Common myeloid progenitor, CD34-positive (primary cell): ENCODE results near the gene PTPRM.

Source experiments
- CTCF ChIA-PET: fragments of 350-600 bp; sonication (Branson Sonifier 250); formaldehyde crosslinking; loops from one replicate; lab custom pipeline; 2021; ENCODE audit warnings: antibody characterized with exemption; lab: Charles Lee
- POLR2A ChIA-PET: fragments of 350-600 bp; sonication (Branson Sonifier 250); formaldehyde crosslinking; loops from one replicate; lab custom pipeline; 2021; ENCODE audit warnings: antibody characterized with exemption; lab: Charles Lee
- DNase-seq, 3 donors: peaks; one replicate each; pipeline versions ENCODE4 v3.0.0 to v3.0.0-alpha.2; 2013
- H3K27ac ChIP-seq, 2 experiments: 1 replicate in 1 of 2; 2 replicates in 1 of 2; pipeline ENCODE4 v1.7.0; 2013; ENCODE audit warnings: inconsistent platforms in 2 of 2, low read length in 2 of 2, mild to moderate bottlenecking in 2 of 2, low read depth in 1 of 2, moderate library complexity in 1 of 2; ENCODE audit not compliant: severe bottlenecking in 2 of 2, insufficient read depth in 1 of 2, poor library complexity in 1 of 2
- H3K27me3 ChIP-seq, 5 experiments: replicated peaks in 2 of 5; 1 replicate in 3 of 5; 2 replicates in 2 of 5; pipeline versions ENCODE4 v1.6.1 to v1.7.0; 2013; ENCODE audit warnings: low read length in 4 of 5, mild to moderate bottlenecking in 2 of 5, moderate library complexity in 2 of 5, inconsistent platforms in 1 of 5; ENCODE audit not compliant: insufficient read depth in 5 of 5, control insufficient read depth in 4 of 5
- H3K36me3 ChIP-seq, 4 experiments: 1 replicate in 2 of 4; 2 replicates in 2 of 4; pipeline versions ENCODE4 v1.6.1 to v1.7.0; 2013; ENCODE audit warnings: low read length in 3 of 4, control low read depth in 1 of 4, mild to moderate bottlenecking in 1 of 4; ENCODE audit not compliant: control insufficient read depth in 4 of 4, insufficient read depth in 4 of 4
- H3K4me1 ChIP-seq, 4 experiments: 1 replicate in 3 of 4; 2 replicates in 1 of 4; pipeline versions ENCODE4 v1.6.1 to v1.7.1; 2013; ENCODE audit warnings: low read length in 3 of 4, mild to moderate bottlenecking in 3 of 4, control low read depth in 1 of 4, inconsistent platforms in 1 of 4, moderate library complexity in 1 of 4; ENCODE audit not compliant: control insufficient read depth in 4 of 4, insufficient read depth in 4 of 4; ENCODE audit errors: control extremely low read depth in 1 of 4
- H3K4me3 ChIP-seq, 7 experiments: 1 replicate in 4 of 7; 2 replicates in 3 of 7; pipeline versions ENCODE4 v1.5.1 to v1.7.0; 2013; ENCODE audit warnings: mild to moderate bottlenecking in 7 of 7, low read length in 6 of 7, moderate library complexity in 6 of 7, inconsistent platforms in 2 of 7, low read depth in 2 of 7, control low read depth in 1 of 7; ENCODE audit not compliant: insufficient read depth in 4 of 7, control insufficient read depth in 1 of 7; ENCODE audit errors: extremely low read depth in 1 of 7
- H3K9me3 ChIP-seq, 5 experiments: 1 replicate in 4 of 5; 2 replicates in 1 of 5; pipeline versions ENCODE4 v1.6.1 to v1.7.1; 2013; ENCODE audit warnings: low read length in 4 of 5, mild to moderate bottlenecking in 2 of 5, inconsistent platforms in 1 of 5, low read depth in 1 of 5, moderate library complexity in 1 of 5; ENCODE audit not compliant: control insufficient read depth in 4 of 5, insufficient read depth in 2 of 5; ENCODE audit errors: control extremely low read depth in 1 of 5
- WGBS: methylation state at CpG from one replicate; pipeline ENCODE4 v1.1.5; 2013; ENCODE audit not compliant: insufficient coverage; 5-methylcytosine and 5-hydroxymethylcytosine counted together

Gene PTPRM

DNA sequence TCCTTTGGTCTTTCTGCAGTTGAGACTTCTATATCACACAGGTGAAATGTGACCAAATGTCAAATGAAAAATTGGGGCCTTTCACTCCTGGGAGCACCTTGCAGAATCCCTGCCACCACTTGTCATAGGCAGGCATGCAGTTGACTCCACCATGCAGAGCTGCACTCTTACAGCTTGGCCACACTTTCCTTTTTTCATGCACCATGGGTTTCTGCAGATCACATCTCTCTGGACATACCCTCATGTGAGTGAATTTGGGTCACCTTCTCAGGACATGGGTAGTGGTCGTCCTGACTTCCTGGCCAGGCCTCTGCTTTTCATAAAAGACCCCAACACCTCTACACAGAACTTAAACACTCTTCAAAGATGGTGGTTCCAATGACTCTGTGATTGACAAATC lies 887.0 kb downstream of the PTPRM start:
- H3K27ac ChIP-seq, result no peak overlapping the region
- POLR2A ChIA-PET, result no interaction called here

DNA sequence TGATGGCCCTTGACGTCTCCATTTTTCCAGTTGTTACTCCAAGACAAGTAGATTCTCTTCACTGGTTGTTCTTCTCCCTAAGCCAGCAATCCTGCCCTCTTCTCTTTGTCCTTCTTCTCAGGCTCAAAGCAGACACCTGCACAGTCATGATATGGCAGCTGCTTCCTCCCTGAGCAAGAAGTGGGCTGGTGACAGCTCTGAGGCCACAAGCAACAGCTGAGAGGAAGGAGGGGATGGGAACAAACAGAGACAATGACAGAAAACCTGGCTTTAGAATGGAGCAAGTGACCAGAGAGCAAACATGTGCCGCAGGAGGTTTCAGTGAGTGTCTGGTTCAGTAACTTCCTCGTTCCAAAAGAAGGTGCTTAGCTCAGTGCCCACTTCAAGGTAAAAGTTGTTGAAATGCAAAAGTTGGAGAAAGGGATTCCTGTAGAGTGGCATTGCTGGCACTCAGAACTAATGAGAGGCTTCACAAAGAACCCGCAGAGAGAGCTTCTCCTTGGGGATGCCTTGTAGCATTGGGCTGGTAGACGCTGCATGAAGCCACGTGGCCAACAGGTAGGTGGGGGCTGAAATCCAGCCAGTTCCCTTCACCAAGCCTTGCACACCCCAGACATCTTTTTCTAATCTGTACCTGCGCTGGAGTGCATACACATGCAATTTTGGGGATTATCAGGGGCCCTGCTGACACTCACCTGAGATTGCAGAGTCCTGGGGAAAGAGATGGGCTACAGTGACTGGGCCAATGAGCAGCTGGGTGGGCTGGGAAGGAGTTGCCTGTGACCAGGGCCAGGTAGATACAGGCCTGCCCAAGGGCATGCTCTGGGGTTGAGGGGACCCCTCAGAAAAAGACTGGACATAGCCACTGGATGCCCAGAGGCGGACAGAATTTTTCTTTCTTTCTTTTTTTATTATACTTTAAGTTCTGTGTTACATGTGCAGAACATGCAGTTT lies 888.8 kb downstream of the PTPRM start:
- H3K4me3 ChIP-seq, result no peak overlapping the region
- peak; percentile 3 to 83 (median 68) for DNase-seq
- H3K27ac ChIP-seq, result no peak overlapping the region
- no peaks in the 10 kb centered on the region for H3K9me3 ChIP-seq
- CTCF ChIA-PET, result no interaction called here
- peaks cover 0 to 11% (median 7%) of the 10 kb centered on the region in 4 experiments for H3K4me1 ChIP-seq
- H3K27me3 ChIP-seq, result no peaks in the 10 kb centered on the region
- WGBS, result 74% methylated on average over 7 of the region's 8 CpGs
- no peaks in the 10 kb centered on the region for H3K36me3 ChIP-seq
- POLR2A ChIA-PET, result no interaction called here

More for the DNA sequence above, 887.0 kb downstream of the PTPRM start:
- CTCF ChIA-PET, result no interaction called here
- WGBS, result 71% methylated on average over 1 of the region's 1 CpG
- no peaks in the 10 kb centered on the region for H3K27me3 ChIP-seq
- peaks cover 0 to 11% (median 7%) of the 10 kb centered on the region in 4 experiments for H3K4me1 ChIP-seq
- no peak for DNase-seq
- H3K9me3 ChIP-seq, result no peaks in the 10 kb centered on the region
- H3K36me3 ChIP-seq, result no peaks in the 10 kb centered on the region
- no peak overlapping the region for H3K4me3 ChIP-seq
